Liver (tissue), 9 donors: Measurements from ENCODE around the gene SEMA3G. TPM values are rescaled to one million over a fixed set of nuclear protein-coding genes. Genes with fewer than 3 reads are reported as not detected.

Experiments used
- DNase-seq: peaks from one replicate; pipeline ENCODE4 v3.0.0-alpha.2; 2017; ENCODE audit warnings: low spot score
- H3K27ac ChIP-seq, 2 donors: one replicate each; pipeline ENCODE4 v1.7.0; 2013; ENCODE audit warnings: inconsistent platforms in 2 of 2, low read length in 2 of 2, control low read depth in 1 of 2, low read depth in 1 of 2, mild to moderate bottlenecking in 1 of 2
- H3K27me3 ChIP-seq, 4 donors: one replicate each; pipeline versions ENCODE4 v1.6.1 to v1.7.0; 2013; ENCODE audit warnings: low read length in 3 of 4, inconsistent platforms in 1 of 4, mild to moderate bottlenecking in 1 of 4, moderate library complexity in 1 of 4; ENCODE audit not compliant: control insufficient read depth in 4 of 4, insufficient read depth in 4 of 4
- H3K36me3 ChIP-seq, 4 donors: one replicate each; pipeline versions ENCODE4 v1.6.1 to v1.7.0; 2013; ENCODE audit warnings: low read length in 3 of 4, mild to moderate bottlenecking in 3 of 4, low read depth in 1 of 4, moderate library complexity in 1 of 4; ENCODE audit not compliant: control insufficient read depth in 4 of 4, insufficient read depth in 3 of 4
- H3K4me1 ChIP-seq, 4 donors: one replicate each; pipeline versions ENCODE4 v1.6.1 to v1.7.0; 2013; ENCODE audit warnings: low read length in 3 of 4, mild to moderate bottlenecking in 3 of 4, moderate library complexity in 1 of 4; ENCODE audit not compliant: control insufficient read depth in 4 of 4, insufficient read depth in 4 of 4
- H3K4me3 ChIP-seq, 3 donors: one replicate each; pipeline versions ENCODE4 v1.6.1 to v1.7.0; 2013; ENCODE audit warnings: low read length in 3 of 3, control low read depth in 1 of 3, low read depth in 1 of 3, mild to moderate bottlenecking in 1 of 3
- H3K9ac ChIP-seq, 2 donors: one replicate each; pipeline ENCODE4 v1.7.0; 2013; ENCODE audit warnings: low read length in 2 of 2, mild to moderate bottlenecking in 2 of 2, moderate library complexity in 2 of 2, control low read depth in 1 of 2, low read depth in 1 of 2
- H3K9me3 ChIP-seq, 4 donors: one replicate each; pipeline versions ENCODE4 v1.6.1 to v1.7.0; 2013; ENCODE audit warnings: low read length in 3 of 4; ENCODE audit not compliant: control insufficient read depth in 4 of 4
- CTCF ChIP-seq: fragments of 150-350 bp; IDR thresholded peaks from 2 replicates; pipeline ENCODE4 v1.5.1; 2017; ENCODE audit warnings: improper control_type of control experiment, low read depth, low read length; ENCODE audit not compliant: missing input control
- FOXA1 ChIP-seq: IDR thresholded peaks from 2 replicates; pipeline ENCODE4 v1.6.1; 2016; ENCODE audit warnings: antibody characterized with exemption
- FOXA2 ChIP-seq: IDR thresholded peaks from 2 replicates; pipeline ENCODE4 v1.6.1; 2016; ENCODE audit warnings: antibody characterized with exemption
- GABPA ChIP-seq, 2 donors: IDR thresholded peaks in 1 of 2; conservative IDR thresholded peaks in 1 of 2; 2 replicates each; pipeline ENCODE4 v1.6.1; 2016; ENCODE audit warnings: antibody characterized with exemption in 2 of 2, mild to moderate bottlenecking in 1 of 2, moderate library complexity in 1 of 2
- HNF4A ChIP-seq, 2 donors: conservative IDR thresholded peaks; 2 replicates each; pipeline ENCODE4 v1.6.1; 2016; ENCODE audit warnings: antibody characterized with exemption in 2 of 2, mild to moderate bottlenecking in 2 of 2
- HNF4G ChIP-seq: IDR thresholded peaks from 2 replicates; pipeline ENCODE4 v1.6.1; 2016; ENCODE audit warnings: antibody characterized with exemption
- JUND ChIP-seq, 2 donors: IDR thresholded peaks; 2 replicates each; pipeline ENCODE4 v1.6.1; 2016; ENCODE audit warnings: antibody characterized with exemption in 2 of 2
- NR2F2 ChIP-seq: IDR thresholded peaks from 2 replicates; pipeline ENCODE4 v1.6.1; 2016; ENCODE audit warnings: antibody characterized with exemption
- RAD21 ChIP-seq, 2 donors: IDR thresholded peaks; 2 replicates each; pipeline ENCODE4 v1.6.1; 2016; ENCODE audit warnings: antibody characterized with exemption in 2 of 2, mild to moderate bottlenecking in 2 of 2
- RXRA ChIP-seq, 2 donors: IDR thresholded peaks; 2 replicates each; pipeline ENCODE4 v1.6.1; 2017 to 2018; ENCODE audit warnings: antibody characterized with exemption in 2 of 2, mild to moderate bottlenecking in 1 of 2
- TAF1 ChIP-seq: conservative IDR thresholded peaks from 2 replicates; pipeline ENCODE4 v1.6.1; 2016; ENCODE audit warnings: antibody characterized with exemption, mild to moderate bottlenecking
- YY1 ChIP-seq: IDR thresholded peaks from 2 replicates; pipeline ENCODE4 v1.6.1; 2016; ENCODE audit warnings: antibody characterized with exemption, mild to moderate bottlenecking
- WGBS: extraction: QIAGEN DNeasy Blood & Tissue Kit; methylation state at CpG from one replicate; pipeline ENCODE4 v1.1.7; 2013; 5-methylcytosine and 5-hydroxymethylcytosine counted together
- polyA plus RNA-seq, 2 donors: library from polyadenylated mRNA; stranded (reverse) in 1 of 2; unstranded in 1 of 2; fragments of 200-250 nt in 1 of 2; fragments of >200 nt in 1 of 2; fragmentation: Nextera tagmentation in 1 of 2; extraction: Ambion mirVana in 1 of 2; gene quantifications; one replicate each; pipeline versions ENCODE4 v1.2.1 to v1.2.3, GENCODE V29; 2013 to 2015
- total RNA-seq, 2 donors: library from RNA; depleted of rRNA; stranded (reverse); fragments of >200 nt; gene quantifications; one replicate each; pipeline ENCODE4 v1.2.3, GENCODE V29; 2014
- TF ChIP-seq, protein P1 (sequence below): IDR thresholded peaks from 2 replicates; pipeline ENCODE4 v1.6.1; 2016; ENCODE audit warnings: antibody characterized with exemption
- TF ChIP-seq, protein P2 (sequence below): IDR thresholded peaks from 2 replicates; pipeline ENCODE4 v1.6.1; 2016; ENCODE audit warnings: antibody characterized with exemption, mild to moderate bottlenecking
- TF ChIP-seq, protein P3 (sequence below): IDR thresholded peaks from 2 replicates; pipeline ENCODE4 v1.6.1; 2016; ENCODE audit warnings: antibody characterized with exemption
- donor health status: healthy.
- donor health status: healthy.
- donor health status: healthy.
- donor health status: healthy.
- donor health status: healthy.

The SEMA3G gene
- total and polyA plus RNA-seq, 4 donors = 0.47 to 1.2 (median 0.74) TPM

DNA sequence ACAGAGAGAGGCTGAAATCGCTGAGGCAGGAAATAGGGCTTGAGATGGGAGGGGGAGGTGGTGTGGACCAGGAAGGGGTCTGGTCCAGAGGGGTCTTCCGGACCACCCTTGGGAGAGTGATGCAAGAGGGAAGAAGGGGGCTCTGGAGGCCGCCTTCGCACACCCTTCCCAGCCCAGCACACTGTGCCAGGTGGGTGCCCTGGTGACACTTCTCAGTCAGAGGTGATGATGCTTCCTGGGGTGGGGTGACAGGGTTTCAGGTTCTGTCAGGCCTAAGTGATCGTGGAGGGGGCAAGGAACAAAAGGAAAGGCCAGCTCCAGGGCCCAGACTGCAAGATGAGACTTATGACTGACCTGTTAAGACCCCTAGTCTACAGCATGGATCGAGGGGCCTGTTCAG, 12.7 kb downstream of the SEMA3G start:
- 80% methylated on average over 6 of the region's 6 CpGs for WGBS
- no peaks in the 10 kb centered on the region for H3K9me3 ChIP-seq
- no peaks in the 10 kb centered on the region for H3K36me3 ChIP-seq
- no peaks in the 10 kb centered on the region for H3K4me1 ChIP-seq
- DNase-seq = no peak
- H3K27me3 ChIP-seq = no peaks in the 10 kb centered on the region
- no peak overlapping the region for H3K4me3 ChIP-seq
- TF ChIP-seq CTCF = no peak
- no peak for TF ChIP-seq HNF4A (conservative IDR thresholded peaks at IDR 0.05)
- no peak for TF ChIP-seq RXRA (IDR thresholded peaks at IDR 0.05)
- no peak for TF ChIP-seq JUND (IDR thresholded peaks at IDR 0.05)
- no peak for TF ChIP-seq FOXA2
- TF ChIP-seq, protein P1, sequence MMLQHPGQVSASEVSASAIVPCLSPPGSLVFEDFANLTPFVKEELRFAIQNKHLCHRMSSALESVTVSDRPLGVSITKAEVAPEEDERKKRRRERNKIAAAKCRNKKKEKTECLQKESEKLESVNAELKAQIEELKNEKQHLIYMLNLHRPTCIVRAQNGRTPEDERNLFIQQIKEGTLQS = no peak
- TF ChIP-seq RAD21 (IDR thresholded peaks at IDR 0.05) = no peak
- no peak overlapping the region for H3K9ac ChIP-seq
- H3K27ac ChIP-seq = no peak overlapping the region

- DNase-seq = no peak
- Histone ChIP-seq H3K27me3 (no peaks in the 10 kb centered on the region), H3K36me3 (no peaks in the 10 kb centered on the region), H3K9ac (no peak overlapping the region), H3K9me3 (no peaks in the 10 kb centered on the region), H3K4me3 (no peak overlapping the region), H3K27ac (no peak overlapping the region), H3K4me1 (no peaks in the 10 kb centered on the region)
- 82% methylated on average over 10 of the region's 10 CpGs for WGBS
- no peak for TF ChIP-seq JUND (IDR thresholded peaks at IDR 0.05)
- TF ChIP-seq HNF4G = no peak
- no peak for TF ChIP-seq FOXA1
- TF ChIP-seq GABPA (IDR thresholded peaks at IDR 0.05 in 1 of 2, conservative IDR thresholded peaks at IDR 0.05 in 1 of 2) = no peak
- TF ChIP-seq, protein P2, sequence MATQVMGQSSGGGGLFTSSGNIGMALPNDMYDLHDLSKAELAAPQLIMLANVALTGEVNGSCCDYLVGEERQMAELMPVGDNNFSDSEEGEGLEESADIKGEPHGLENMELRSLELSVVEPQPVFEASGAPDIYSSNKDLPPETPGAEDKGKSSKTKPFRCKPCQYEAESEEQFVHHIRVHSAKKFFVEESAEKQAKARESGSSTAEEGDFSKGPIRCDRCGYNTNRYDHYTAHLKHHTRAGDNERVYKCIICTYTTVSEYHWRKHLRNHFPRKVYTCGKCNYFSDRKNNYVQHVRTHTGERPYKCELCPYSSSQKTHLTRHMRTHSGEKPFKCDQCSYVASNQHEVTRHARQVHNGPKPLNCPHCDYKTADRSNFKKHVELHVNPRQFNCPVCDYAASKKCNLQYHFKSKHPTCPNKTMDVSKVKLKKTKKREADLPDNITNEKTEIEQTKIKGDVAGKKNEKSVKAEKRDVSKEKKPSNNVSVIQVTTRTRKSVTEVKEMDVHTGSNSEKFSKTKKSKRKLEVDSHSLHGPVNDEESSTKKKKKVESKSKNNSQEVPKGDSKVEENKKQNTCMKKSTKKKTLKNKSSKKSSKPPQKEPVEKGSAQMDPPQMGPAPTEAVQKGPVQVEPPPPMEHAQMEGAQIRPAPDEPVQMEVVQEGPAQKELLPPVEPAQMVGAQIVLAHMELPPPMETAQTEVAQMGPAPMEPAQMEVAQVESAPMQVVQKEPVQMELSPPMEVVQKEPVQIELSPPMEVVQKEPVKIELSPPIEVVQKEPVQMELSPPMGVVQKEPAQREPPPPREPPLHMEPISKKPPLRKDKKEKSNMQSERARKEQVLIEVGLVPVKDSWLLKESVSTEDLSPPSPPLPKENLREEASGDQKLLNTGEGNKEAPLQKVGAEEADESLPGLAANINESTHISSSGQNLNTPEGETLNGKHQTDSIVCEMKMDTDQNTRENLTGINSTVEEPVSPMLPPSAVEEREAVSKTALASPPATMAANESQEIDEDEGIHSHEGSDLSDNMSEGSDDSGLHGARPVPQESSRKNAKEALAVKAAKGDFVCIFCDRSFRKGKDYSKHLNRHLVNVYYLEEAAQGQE = no peak
- no peak for TF ChIP-seq FOXA2
- no peak for TF ChIP-seq YY1
- TF ChIP-seq NR2F2 = no peak
- TF ChIP-seq, protein P3, sequence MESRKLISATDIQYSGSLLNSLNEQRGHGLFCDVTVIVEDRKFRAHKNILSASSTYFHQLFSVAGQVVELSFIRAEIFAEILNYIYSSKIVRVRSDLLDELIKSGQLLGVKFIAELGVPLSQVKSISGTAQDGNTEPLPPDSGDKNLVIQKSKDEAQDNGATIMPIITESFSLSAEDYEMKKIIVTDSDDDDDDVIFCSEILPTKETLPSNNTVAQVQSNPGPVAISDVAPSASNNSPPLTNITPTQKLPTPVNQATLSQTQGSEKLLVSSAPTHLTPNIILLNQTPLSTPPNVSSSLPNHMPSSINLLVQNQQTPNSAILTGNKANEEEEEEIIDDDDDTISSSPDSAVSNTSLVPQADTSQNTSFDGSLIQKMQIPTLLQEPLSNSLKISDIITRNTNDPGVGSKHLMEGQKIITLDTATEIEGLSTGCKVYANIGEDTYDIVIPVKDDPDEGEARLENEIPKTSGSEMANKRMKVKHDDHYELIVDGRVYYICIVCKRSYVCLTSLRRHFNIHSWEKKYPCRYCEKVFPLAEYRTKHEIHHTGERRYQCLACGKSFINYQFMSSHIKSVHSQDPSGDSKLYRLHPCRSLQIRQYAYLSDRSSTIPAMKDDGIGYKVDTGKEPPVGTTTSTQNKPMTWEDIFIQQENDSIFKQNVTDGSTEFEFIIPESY = no peak
- TF ChIP-seq TAF1 = no peak
- no peak for TF ChIP-seq RXRA (IDR thresholded peaks at IDR 0.05)
- TF ChIP-seq CTCF = no peak
- TF ChIP-seq RAD21 (IDR thresholded peaks at IDR 0.05) = no peak
- TF ChIP-seq HNF4A (conservative IDR thresholded peaks at IDR 0.05) = no peak
Observed at GRCh38 chr3:52431459-52432223, 13.3 kb downstream of the SEMA3G start.
